H9 (cell line): ENCODE data around the gene FLNC. TPM values are rescaled to one million over a fixed set of nuclear protein-coding genes. Genes with fewer than 3 reads are reported as not detected.

Experiments
- DNase-seq: peaks from one replicate; pipeline ENCODE4 v3.0.0-alpha.2; 2017
- H2AFZ ChIP-seq: one replicate; pipeline ENCODE4 v1.6.1; 2013; ENCODE audit warnings: mild to moderate bottlenecking, low read length, control low read depth, moderate library complexity
- H2AK5ac ChIP-seq: 2 replicates; pipeline ENCODE4 v1.6.1; 2013; ENCODE audit warnings: low read length, control low read depth, mixed read lengths; ENCODE audit not compliant: insufficient read length
- H2BK120ac ChIP-seq: one replicate; pipeline ENCODE4 v1.6.1; 2013; ENCODE audit warnings: low read depth, mild to moderate bottlenecking, low read length, control low read depth, inconsistent platforms; ENCODE audit not compliant: poor library complexity, severe bottlenecking
- H2BK12ac ChIP-seq: 2 replicates; pipeline ENCODE4 v1.6.1; 2013; ENCODE audit warnings: low read length, control low read depth, mixed read lengths, low read depth; ENCODE audit not compliant: insufficient read length
- H2BK15ac ChIP-seq: 2 replicates; pipeline ENCODE4 v1.6.1; 2013; ENCODE audit warnings: low read depth, low read length, control low read depth
- H2BK20ac ChIP-seq: one replicate; pipeline ENCODE4 v1.6.1; 2013; ENCODE audit warnings: low read depth, mild to moderate bottlenecking, low read length, control low read depth, inconsistent platforms; ENCODE audit not compliant: poor library complexity, severe bottlenecking
- H2BK5ac ChIP-seq: 2 replicates; pipeline ENCODE4 v1.6.1; 2013; ENCODE audit warnings: low read length, control low read depth, mixed read lengths; ENCODE audit not compliant: insufficient read length
- H3K14ac ChIP-seq: 2 replicates; pipeline ENCODE4 v1.6.1; 2013; ENCODE audit warnings: low read length, control low read depth; ENCODE audit not compliant: insufficient read depth
- H3K18ac ChIP-seq: 2 replicates; pipeline ENCODE4 v1.6.1; 2013; ENCODE audit warnings: low read depth, mild to moderate bottlenecking, mixed read lengths, low read length, control low read depth; ENCODE audit not compliant: insufficient read length
- H3K23ac ChIP-seq: 2 replicates; pipeline ENCODE4 v1.6.1; 2013; ENCODE audit warnings: low read length, control low read depth, mixed read lengths, low read depth; ENCODE audit not compliant: insufficient read length
- H3K23me2 ChIP-seq: 2 replicates; pipeline ENCODE4 v1.6.1; 2013; ENCODE audit warnings: low read depth, mild to moderate bottlenecking, mixed read lengths, low read length, control low read depth; ENCODE audit not compliant: insufficient read length, poor library complexity, severe bottlenecking
- H3K27ac ChIP-seq: 2 replicates; pipeline ENCODE4 v1.5.1; 2013; ENCODE audit warnings: low read length, control low read depth, mixed read lengths, low read depth; ENCODE audit not compliant: insufficient read length
- H3K27me3 ChIP-seq: 2 replicates; pipeline ENCODE4 v1.6.1; 2013; ENCODE audit warnings: low read length, control low read depth, inconsistent platforms; ENCODE audit not compliant: insufficient read depth
- H3K4ac ChIP-seq: 2 replicates; pipeline ENCODE4 v1.6.1; 2013; ENCODE audit warnings: low read depth, mild to moderate bottlenecking, control low read depth, inconsistent platforms, low read length, moderate library complexity
- H3K4me1 ChIP-seq: 2 replicates; pipeline ENCODE4 v1.6.1; 2013; ENCODE audit warnings: low read length, control low read depth, inconsistent platforms; ENCODE audit not compliant: insufficient read depth
- H3K4me2 ChIP-seq: 2 replicates; pipeline ENCODE4 v1.6.1; 2013; ENCODE audit warnings: low read length, control low read depth, mixed read lengths; ENCODE audit not compliant: insufficient read length, insufficient read depth
- H3K56ac ChIP-seq: 2 replicates; pipeline ENCODE4 v1.6.1; 2013; ENCODE audit warnings: low read depth, mild to moderate bottlenecking, mixed read lengths, low read length, control low read depth; ENCODE audit not compliant: insufficient read length
- H3K79me1 ChIP-seq: 2 replicates; pipeline ENCODE4 v1.6.1; 2013; ENCODE audit warnings: low read depth, mild to moderate bottlenecking, moderate library complexity, low read length, control low read depth, inconsistent platforms; ENCODE audit not compliant: insufficient read depth, poor library complexity, severe bottlenecking
- H3K79me2 ChIP-seq: 2 replicates; pipeline ENCODE4 v1.6.1; 2013; ENCODE audit warnings: low read length, control low read depth, inconsistent platforms; ENCODE audit not compliant: insufficient read depth
- H3K9ac ChIP-seq: 2 replicates; pipeline ENCODE4 v1.6.1; 2013; ENCODE audit warnings: low read length, control low read depth, mixed read lengths; ENCODE audit not compliant: insufficient read length; ENCODE audit errors: extremely low read depth
- H3K9me3 ChIP-seq: one replicate; pipeline ENCODE4 v1.6.1; 2013; ENCODE audit warnings: low read depth, low read length, inconsistent platforms; ENCODE audit not compliant: control insufficient read depth
- H3T11ph ChIP-seq: one replicate; pipeline ENCODE4 v1.6.1; 2013; ENCODE audit warnings: mild to moderate bottlenecking, low read length, control low read depth, inconsistent platforms
- H4K20me1 ChIP-seq: one replicate; pipeline ENCODE4 v1.6.1; 2013; ENCODE audit not compliant: control insufficient read depth, insufficient read length, insufficient read depth
- H4K5ac ChIP-seq: 2 replicates; pipeline ENCODE4 v1.6.1; 2013; ENCODE audit warnings: low read depth, mild to moderate bottlenecking, mixed read lengths, low read length, control low read depth; ENCODE audit not compliant: insufficient read length
- H4K8ac ChIP-seq: replicated peaks from 2 replicates; pipeline ENCODE4 v1.6.1; 2013; ENCODE audit warnings: low read length, control low read depth, mixed read lengths, low read depth; ENCODE audit not compliant: insufficient read length
- H4K91ac ChIP-seq: 2 replicates; pipeline ENCODE4 v1.6.1; 2013; ENCODE audit warnings: low read depth, mild to moderate bottlenecking, moderate library complexity, mixed read lengths, low read length, control low read depth; ENCODE audit not compliant: insufficient read length
- H3K27ac Mint-ChIP-seq, 3 experiments: 2 replicates in 2 of 3; 3 replicates in 1 of 3; pipeline ENCODE4 v1.8.0; 2020 to 2021; ENCODE audit warnings: mixed read lengths in 3 of 3, mild to moderate bottlenecking in 1 of 3, moderate library complexity in 1 of 3
- H3K27me3 Mint-ChIP-seq: 2 replicates; pipeline ENCODE4 v1.8.0; 2021; ENCODE audit warnings: low read depth, mild to moderate bottlenecking, moderate library complexity, mixed read lengths
- H3K36me3 Mint-ChIP-seq, 3 experiments: 2 replicates in 2 of 3; 3 replicates in 1 of 3; pipeline ENCODE4 v1.8.0; 2020 to 2021; ENCODE audit warnings: low read depth in 3 of 3, mixed read lengths in 3 of 3; ENCODE audit not compliant: insufficient read depth in 1 of 3
- H3K4me1 Mint-ChIP-seq, 2 experiments: 2 replicates each; pipeline ENCODE4 v1.8.0; 2020; ENCODE audit warnings: mixed read lengths in 2 of 2
- H3K4me3 Mint-ChIP-seq, 2 experiments: 2 replicates in 1 of 2; 3 replicates in 1 of 2; pipeline ENCODE4 v1.8.0; 2020 to 2021; ENCODE audit warnings: mild to moderate bottlenecking in 2 of 2, mixed read lengths in 2 of 2, moderate library complexity in 1 of 2
- H3K9me3 Mint-ChIP-seq, 2 experiments: 2 replicates in 1 of 2; 3 replicates in 1 of 2; pipeline ENCODE4 v1.8.0; 2020; ENCODE audit warnings: mild to moderate bottlenecking in 2 of 2, mixed read lengths in 2 of 2, moderate library complexity in 1 of 2
- CTCF ChIP-seq: fragments of 200-600 bp; sonication (generic); conservative IDR thresholded peaks from 3 replicates; pipeline ENCODE4 v1.8.0; 2021; ENCODE audit warnings: antibody characterized with exemption, mild to moderate bottlenecking
- WGBS: extraction: QIAGEN DNeasy Blood & Tissue Kit; methylation state at CpG from one replicate; pipeline ENCODE4 v1.1.7; 2013; ENCODE audit warnings: missing lambda C conversion rate, low lambda C conversion rate, mixed read lengths; ENCODE audit not compliant: insufficient read length; ENCODE audit errors: extremely low coverage; 5-methylcytosine and 5-hydroxymethylcytosine counted together
- total RNA-seq: library from RNA; stranded (reverse); gene quantifications from 2 replicates; pipeline ENCODE4 v1.2.1, GENCODE V29; 2021

FLNC gene
- total RNA-seq, 1 experiment from 2014 or later = 12.2 TPM

GRCh38 chr7:128880791-128881457 is 50.7 kb downstream of the FLNC start:
- no peak overlapping the region for H4K8ac ChIP-seq
- H3K27me3 ChIP-seq = no peaks in the 10 kb centered on the region
- Mint-ChIP-seq H3K9me3 (0 out of 5 replicates have a peak, but pooled peaks cover 0 to 4% of the 10 kb centered on the region in 2 experiments), H3K36me3 (peaks cover 0 to 2% (median 0%) of the 10 kb centered on the region in 3 experiments; a peak in 3 of 7 replicates), H3K4me3 (no peak overlapping the region), H3K27ac (peak overlapping the region in 1 of 3 experiments; percentile 76; a peak in 1 of 7 replicates), H3K4me1 (peaks cover 4 to 5% of the 10 kb centered on the region in 2 experiments; a peak in 3 of 4 replicates), H3K27me3 (peaks cover 1% of the 10 kb centered on the region; the same call in 1 of the 2 replicates)
- no peak overlapping the region for H4K5ac ChIP-seq
- H3K27ac ChIP-seq = no peak overlapping the region
- H3K18ac ChIP-seq = no peak overlapping the region
- WGBS = no CpG with 5 or more reads among the region's 11 CpGs
- no peak overlapping the region for H3K23ac ChIP-seq
- no peaks in the 10 kb centered on the region for H3K4me1 ChIP-seq
- no peak overlapping the region for H4K91ac ChIP-seq
- H3K23me2 ChIP-seq = no peaks in the 10 kb centered on the region
- no peak overlapping the region for H3K9ac ChIP-seq
- H3K9me3 ChIP-seq = no peaks in the 10 kb centered on the region
- no peak overlapping the region for H2BK12ac ChIP-seq
- H3K4me2 ChIP-seq = no peak overlapping the region
- H3K79me1 ChIP-seq = no peaks in the 10 kb centered on the region
- no peak for DNase-seq
- no peak overlapping the region for H3K4ac ChIP-seq
- H2BK120ac ChIP-seq = no peak overlapping the region
- no peak overlapping the region for H2BK20ac ChIP-seq
- H4K20me1 ChIP-seq = no peaks in the 10 kb centered on the region
- H2BK15ac ChIP-seq = no peak overlapping the region
- no peak overlapping the region for H2AK5ac ChIP-seq
- H3T11ph ChIP-seq = no peak overlapping the region
- no peaks in the 10 kb centered on the region for H3K79me2 ChIP-seq
- no peak overlapping the region for H2BK5ac ChIP-seq
- H3K14ac ChIP-seq = no peak overlapping the region
- TF ChIP-seq CTCF = no peak
- no peak overlapping the region for H3K56ac ChIP-seq
- H2AFZ ChIP-seq = no peak overlapping the region
